Transverse colon (tissue), 4 donors: ENCODE results near the gene CENPL. TPM values are rescaled to one million over a fixed set of nuclear protein-coding genes. Genes with fewer than 3 reads are reported as not detected.
A peak's percentile ranks its signal among the peaks of the same experiment; 100 is the strongest.

Experiments used
- DNase-seq: peaks from one replicate; pipeline ENCODE4 v3.0.0-alpha.2; 2019
- H3K27ac ChIP-seq, 4 donors: fragments of 200-600 bp; sonication (generic); 2 replicates each; pipeline ENCODE4 v1.5.1; 2016 to 2018; ENCODE audit warnings: inconsistent platforms in 4 of 4
- H3K27me3 ChIP-seq: fragments of 200-600 bp; sonication (generic); 2 replicates; pipeline ENCODE4 v1.5.1; 2017; ENCODE audit warnings: inconsistent platforms
- H3K36me3 ChIP-seq, 4 donors: fragments of 200-600 bp; sonication (generic); 2 replicates each; pipeline ENCODE4 v1.5.1; 2017 to 2019; ENCODE audit warnings: inconsistent platforms in 4 of 4
- H3K4me1 ChIP-seq, 4 donors: fragments of 200-600 bp; sonication (generic); 2 replicates each; pipeline ENCODE4 v1.5.1; 2017 to 2020; ENCODE audit warnings: inconsistent platforms in 4 of 4
- H3K4me3 ChIP-seq, 4 donors: fragments of 200-600 bp; sonication (generic); 1 replicate in 1 of 4; 2 replicates in 3 of 4; pipeline versions ENCODE4 v1.5.1 to v1.6.1; 2017 to 2019; ENCODE audit warnings: inconsistent platforms in 4 of 4
- H3K9me3 ChIP-seq, 2 donors: fragments of 200-600 bp; sonication (generic); 2 replicates each; pipeline ENCODE4 v1.5.1; 2017 to 2019; ENCODE audit warnings: inconsistent platforms in 2 of 2
- CTCF ChIP-seq, 5 experiments: fragments of 200-600 bp in 3 of 5; fragments of 450-650 bp in 2 of 5; sonication (generic) in 3 of 5; IDR thresholded peaks; 1 replicate in 2 of 5; 2 replicates in 3 of 5; pipeline ENCODE4 v1.5.1; 2016 to 2017; ENCODE audit warnings: antibody characterized with exemption in 5 of 5, inconsistent platforms in 3 of 5, mild to moderate bottlenecking in 2 of 5, moderate library complexity in 1 of 5
- EP300 ChIP-seq: sonication (generic); formaldehyde crosslinking; IDR thresholded peaks from one replicate; pipeline ENCODE4 v1.6.1; 2017; ENCODE audit warnings: antibody characterized with exemption, low read depth
- POLR2A ChIP-seq: fragments of 450-650 bp; IDR thresholded peaks from one replicate; pipeline ENCODE4 v1.6.1; 2016; ENCODE audit warnings: antibody characterized with exemption, mild to moderate bottlenecking, moderate library complexity
- POLR2AphosphoS5 ChIP-seq, 3 donors: sonication (generic); formaldehyde crosslinking; IDR thresholded peaks; one replicate each; pipeline ENCODE4 v1.6.1; 2016; ENCODE audit warnings: antibody characterized with exemption in 3 of 3
- WGBS, 2 donors: methylation state at CpG; one replicate each; pipeline ENCODE4 v1.1.5; 2018; ENCODE audit warnings: low coverage in 1 of 2; 5-methylcytosine and 5-hydroxymethylcytosine counted together
- in situ Hi-C, 4 donors: fragments of 200-750 bp; cut with MboI; loops; one replicate each; pipeline versions ENCODE4 v1.15.0 to v1.15.1; 2017; ENCODE audit warnings: low sequenced_read_pairs in 3 of 4, low pct_ligation_motif_present in 1 of 4, low pct_unique_long_range_greater_than_20kb in 1 of 4
- intact Hi-C: fragments of 100-400 bp; cut with DNase I; formaldehyde crosslinking; loops from one replicate; pipeline ENCODE4 v1.15.1; 2023; ENCODE audit warnings: low total_unique reads
- total RNA-seq, 4 donors: library from RNA; depleted of rRNA; stranded (reverse); fragments of >200 nt; gene quantifications; one replicate each; pipeline ENCODE4 v1.1.0, GENCODE V29; 2016

Gene CENPL
- total RNA-seq, 4 donors from 2014 or later, result 4.3 to 6.7 (median 4.9) TPM; not detected in 1

GRCh38 chr1:173866413-173867115 lies 41.9 kb upstream of the CENPL start:
- intact Hi-C loops (no loop called here), in situ Hi-C loops (no loop called here)
- peaks cover 0 to 27% (median 13%) of the 10 kb centered on the region in 4 donors for H3K36me3 ChIP-seq
- WGBS, 2 donors, result 10 to 13% methylated on average over 2 of the region's 2 CpGs
- H3K27ac ChIP-seq, result peak overlapping the region; percentile 95 to 98 (median 97)
- no peak for TF ChIP-seq POLR2A
- TF ChIP-seq CTCF (IDR thresholded peaks at IDR 0.05), result no peak
- no peak for TF ChIP-seq POLR2AphosphoS5 (IDR thresholded peaks at IDR 0.05)
- TF ChIP-seq EP300, result no peak
- no peak for DNase-seq
- H3K9me3 ChIP-seq, result no peaks in the 10 kb centered on the region
- H3K4me3 ChIP-seq, result peak overlapping the region in 3 of 4 donors; percentile 57 to 75 (median 71)
- H3K4me1 ChIP-seq, result peaks cover 10 to 52% (median 34%) of the 10 kb centered on the region in 4 donors
- H3K27me3 ChIP-seq, result no peaks in the 10 kb centered on the region

GRCh38 chr1:173865468-173866164 lies 40.9 kb upstream of the CENPL start:
- TF ChIP-seq POLR2AphosphoS5 (IDR thresholded peaks at IDR 0.05) (no peak), POLR2A (no peak)
- Histone ChIP-seq H3K27me3 (no peaks in the 10 kb centered on the region), H3K4me3 (peak overlapping the region in 2 of 4 donors; percentile 71 to 75), H3K27ac (peak overlapping the region in 3 of 4 donors; percentile 24 to 98 (median 96)), H3K36me3 (peaks cover 0 to 27% (median 13%) of the 10 kb centered on the region in 4 donors), H3K4me1 (peaks cover 10 to 47% (median 34%) of the 10 kb centered on the region in 4 donors), H3K9me3 (no peaks in the 10 kb centered on the region)
- no peak for DNase-seq
- 24 to 30% methylated on average over 2 to 4 of the region's 4 CpGs for WGBS, 2 donors
- intact Hi-C loops, result no loop called here
- in situ Hi-C loops, result no loop called here

- Histone ChIP-seq H3K9me3 (no peaks in the 10 kb centered on the region), H3K4me3 (no peak overlapping the region), H3K27me3 (no peaks in the 10 kb centered on the region), H3K36me3 (peaks cover 0 to 30% (median 13%) of the 10 kb centered on the region in 4 donors), H3K4me1 (peaks cover 10 to 34% (median 25%) of the 10 kb centered on the region in 4 donors), H3K27ac (no peak overlapping the region)
- 64 to 75% methylated on average over 5 of the region's 5 CpGs for WGBS, 2 donors
- no peak for DNase-seq
- TF ChIP-seq POLR2A (no peak), CTCF (IDR thresholded peaks at IDR 0.05) (no peak), EP300 (no peak), POLR2AphosphoS5 (IDR thresholded peaks at IDR 0.05) (no peak)
- intact Hi-C loops (no loop called here), in situ Hi-C loops (no loop called here)
Observed at GRCh38 chr1:173864179-173864867, 39.6 kb upstream of the CENPL start.

- Histone ChIP-seq H3K27me3 (no peaks in the 10 kb centered on the region), H3K36me3 (peaks cover 0 to 38% (median 16%) of the 10 kb centered on the region in 4 donors), H3K4me1 (peaks cover 10 to 28% (median 21%) of the 10 kb centered on the region in 4 donors), H3K4me3 (no peak overlapping the region), H3K9me3 (no peaks in the 10 kb centered on the region), H3K27ac (no peak overlapping the region)
- TF ChIP-seq EP300 (no peak), POLR2A (no peak), POLR2AphosphoS5 (IDR thresholded peaks at IDR 0.05) (no peak), CTCF (IDR thresholded peaks at IDR 0.05) (no peak)
- DNase-seq, result no peak
- intact Hi-C loops (no loop called here), in situ Hi-C loops (no loop called here)
Observed at GRCh38 chr1:173863224-173864161, 38.8 kb upstream of the CENPL start.
